ENCODE data around the gene EFL1.

Gene EFL1

GRCh38 chr15:82146990-82147461 lies 115.5 kb downstream of the EFL1 start:
- DNase-seq, result no peak

GRCh38 chr15:82146576-82146975 lies 116.0 kb downstream of the EFL1 start:
- DNase-seq, result no peak

GRCh38 chr15:82143390-82144385 lies 118.8 kb downstream of the EFL1 start:
- DNase-seq, result no peak

GRCh38 chr15:82140886-82141285 lies 121.6 kb downstream of the EFL1 start:
- DNase-seq, result no peak

- peak; percentile 26 for DNase-seq
Observed at GRCh38 chr15:82139823-82140268, 122.7 kb downstream of the EFL1 start.

- DNase-seq, result no peak
Observed at GRCh38 chr15:82138306-82138705, 124.2 kb downstream of the EFL1 start.

GRCh38 chr15:82137261-82137660 lies 125.3 kb downstream of the EFL1 start:
- no peak for DNase-seq

GRCh38 chr15:82136120-82136519 lies 126.4 kb downstream of the EFL1 start:
- no peak for DNase-seq

GRCh38 chr15:82135638-82136037 lies 126.9 kb downstream of the EFL1 start:
- DNase-seq, result no peak

GRCh38 chr15:82134461-82134860 lies 128.1 kb downstream of the EFL1 start:
- DNase-seq, result no peak

GRCh38 chr15:82133251-82133650 lies 129.3 kb downstream of the EFL1 start:
- no peak for DNase-seq

GRCh38 chr15:82132742-82133141 lies 129.8 kb downstream of the EFL1 start:
- no peak for DNase-seq

GRCh38 chr15:82132096-82132495 lies 130.4 kb downstream of the EFL1 start:
- DNase-seq, result no peak

- no peak for DNase-seq
Observed at GRCh38 chr15:82130248-82130647, 132.3 kb downstream of the EFL1 start.

GRCh38 chr15:82129761-82130160 lies 132.8 kb downstream of the EFL1 start:
- no peak for DNase-seq

- no peak for DNase-seq
Observed at GRCh38 chr15:82129149-82129692, 133.3 kb downstream of the EFL1 start.

- peak; percentile 49 for DNase-seq
Observed at GRCh38 chr15:82128401-82129148, 134.0 kb downstream of the EFL1 start.

GRCh38 chr15:82127581-82127980 lies 135.0 kb downstream of the EFL1 start:
- DNase-seq, result no peak

- no peak for DNase-seq
Observed at GRCh38 chr15:82126346-82126745, 136.2 kb downstream of the EFL1 start.

GRCh38 chr15:82124331-82125263 lies 137.9 kb downstream of the EFL1 start:
- no peak for DNase-seq

- no peak for DNase-seq
Observed at GRCh38 chr15:82122746-82123400, 139.7 kb downstream of the EFL1 start.

GRCh38 chr15:82118040-82118439 lies 144.5 kb downstream of the EFL1 start:
- DNase-seq, result no peak

Measured in activated CD4-positive, alpha-beta T cell treated with anti-CD3 and anti-CD28 coated beads, Interleukin-10, Interleukin-2, amounts not matched to agents 100 ng/mL and 50 ng/mL, durations not matched to agents 16 hours and 8 hours (primary cell).